CD14-positive monocyte (primary cell): Measurements from ENCODE around the gene ZNF280D. TPM values are rescaled to one million over a fixed set of nuclear protein-coding genes. Genes with fewer than 3 reads are reported as not detected.

Experiments
- DNase-seq, 3 donors: peaks; one replicate each; pipeline ENCODE4 v3.0.0-alpha.2; 2011 to 2022
- H2AFZ ChIP-seq: 2 replicates; pipeline ENCODE4 v1.6.0; 2012; ENCODE audit warnings: mild to moderate bottlenecking, low read depth, low read length, inconsistent platforms; ENCODE audit not compliant: insufficient read depth, poor library complexity, severe bottlenecking
- H3K27ac ChIP-seq, 2 donors: 1 replicate in 1 of 2; 2 replicates in 1 of 2; pipeline ENCODE4 v1.5.1; 2012 to 2013; ENCODE audit warnings: low read length in 2 of 2, control low read depth in 1 of 2, inconsistent platforms in 1 of 2, low read depth in 1 of 2, mild to moderate bottlenecking in 1 of 2
- H3K27me3 ChIP-seq, 2 donors: one replicate each; pipeline versions ENCODE4 v1.6.0 to v1.6.1; 2011 to 2013; ENCODE audit warnings: low read length in 2 of 2; ENCODE audit not compliant: control insufficient read depth in 2 of 2, insufficient read depth in 2 of 2
- H3K36me3 ChIP-seq, 2 donors: replicated peaks in 1 of 2; 1 replicate in 1 of 2; 2 replicates in 1 of 2; pipeline versions ENCODE4 v1.5.1 to v1.6.1; 2012 to 2013; ENCODE audit warnings: low read length in 2 of 2, control low read depth in 1 of 2, inconsistent platforms in 1 of 2, mild to moderate bottlenecking in 1 of 2; ENCODE audit not compliant: insufficient read depth in 2 of 2, control insufficient read depth in 1 of 2
- H3K4me1 ChIP-seq, 2 donors: 1 replicate in 1 of 2; 2 replicates in 1 of 2; pipeline versions ENCODE4 v1.5.1 to v1.6.1; 2012 to 2013; ENCODE audit warnings: low read length in 2 of 2, control low read depth in 1 of 2, inconsistent platforms in 1 of 2, mild to moderate bottlenecking in 1 of 2, moderate library complexity in 1 of 2; ENCODE audit not compliant: insufficient read depth in 2 of 2, control insufficient read depth in 1 of 2
- H3K4me2 ChIP-seq: replicated peaks from 2 replicates; pipeline ENCODE3; 2012; ENCODE audit warnings: low read length, moderate library complexity, mild to moderate bottlenecking; ENCODE audit not compliant: poor library complexity, severe bottlenecking; ENCODE audit errors: extremely low read depth
- H3K4me3 ChIP-seq, 3 experiments: fragments of 200-600 bp in 1 of 3; sonication (generic) in 1 of 3; replicated peaks in 1 of 3; 1 replicate in 2 of 3; 2 replicates in 1 of 3; pipeline ENCODE4 v1.5.1; 2011 to 2013; ENCODE audit warnings: low read length in 3 of 3, mild to moderate bottlenecking in 3 of 3, control low read depth in 2 of 3, low read depth in 2 of 3, inconsistent platforms in 1 of 3, moderate library complexity in 1 of 3
- H3K79me2 ChIP-seq: 2 replicates; pipeline ENCODE4 v1.6.0; 2012; ENCODE audit warnings: mild to moderate bottlenecking, control low read depth, inconsistent platforms, low read length, moderate library complexity; ENCODE audit not compliant: insufficient read depth
- H3K9ac ChIP-seq: 2 replicates; pipeline ENCODE4 v1.6.0; 2017; ENCODE audit warnings: low read length, mild to moderate bottlenecking; ENCODE audit not compliant: insufficient read depth, poor library complexity, severe bottlenecking
- H3K9me3 ChIP-seq, 2 donors: replicated peaks in 1 of 2; 1 replicate in 1 of 2; 2 replicates in 1 of 2; pipeline versions ENCODE4 v1.5.1 to v1.6.1; 2012 to 2013; ENCODE audit warnings: low read length in 2 of 2, control low read depth in 1 of 2; ENCODE audit not compliant: control insufficient read depth in 1 of 2, insufficient read depth in 1 of 2
- H4K20me1 ChIP-seq: 2 replicates; pipeline ENCODE4 v1.6.0; 2012; ENCODE audit warnings: mild to moderate bottlenecking, low read length, control low read depth, moderate library complexity; ENCODE audit not compliant: insufficient read depth
- H3K27ac Mint-ChIP-seq, 7 donors: one replicate each; pipeline ENCODE4 v1.8.0; 2020; ENCODE audit warnings: mild to moderate bottlenecking in 7 of 7, mixed read lengths in 7 of 7, moderate library complexity in 6 of 7, inconsistent platforms in 2 of 7
- H3K27me3 Mint-ChIP-seq, 3 donors: one replicate each; pipeline ENCODE4 v1.8.0; 2021 to 2022; ENCODE audit warnings: low read depth in 3 of 3, mild to moderate bottlenecking in 3 of 3, mixed read lengths in 3 of 3, moderate library complexity in 3 of 3, inconsistent platforms in 1 of 3
- H3K36me3 Mint-ChIP-seq, 2 donors: one replicate each; pipeline ENCODE4 v1.8.0; 2020; ENCODE audit warnings: mixed read lengths in 2 of 2, inconsistent platforms in 1 of 2, mild to moderate bottlenecking in 1 of 2
- H3K4me1 Mint-ChIP-seq: one replicate; pipeline ENCODE4 v1.8.0; 2020; ENCODE audit warnings: mild to moderate bottlenecking, mixed read lengths
- H3K4me3 Mint-ChIP-seq, 2 donors: one replicate each; pipeline ENCODE4 v1.8.0; 2020; ENCODE audit warnings: mild to moderate bottlenecking in 2 of 2, mixed read lengths in 2 of 2, moderate library complexity in 1 of 2
- H3K9me3 Mint-ChIP-seq, 7 donors: one replicate each; pipeline ENCODE4 v1.8.0; 2020 to 2022; ENCODE audit warnings: mixed read lengths in 7 of 7, mild to moderate bottlenecking in 6 of 7, moderate library complexity in 6 of 7, inconsistent platforms in 2 of 7
- CTCF ChIP-seq: fragments of 200-600 bp; IDR thresholded peaks from one replicate; pipeline ENCODE4 v1.8.0; 2022; ENCODE audit warnings: antibody characterized with exemption, mild to moderate bottlenecking
- WGBS: methylation state at CpG from one replicate; pipeline ENCODE4 v1.1.5; 2013; ENCODE audit warnings: missing lambda C conversion rate; ENCODE audit not compliant: insufficient coverage; 5-methylcytosine and 5-hydroxymethylcytosine counted together
- intact Hi-C, 2 donors: fragments of 100-400 bp; cut with micrococcal nuclease; formaldehyde crosslinking; loops; one replicate each; pipeline versions ENCODE4 v1.15.0 to v1.15.1; 2023
- polyA plus RNA-seq, 3 donors: library from polyadenylated mRNA; depleted of rRNA in 1 of 3; unstranded in 2 of 3; stranded (reverse) in 1 of 3; fragments of 300-500 nt in 2 of 3; fragments of >200 nt in 1 of 3; fragmentation: Illumina TruSeq in 2 of 3; gene quantifications; 1 replicate in 2 of 3; 2 replicates in 1 of 3; pipeline ENCODE4 v1.2.3, GENCODE V29; 2012 to 2021

ZNF280D gene
- polyA plus RNA-seq, 3 donors, result 5.1 to 14.2 (median 8.0) TPM

DNA sequence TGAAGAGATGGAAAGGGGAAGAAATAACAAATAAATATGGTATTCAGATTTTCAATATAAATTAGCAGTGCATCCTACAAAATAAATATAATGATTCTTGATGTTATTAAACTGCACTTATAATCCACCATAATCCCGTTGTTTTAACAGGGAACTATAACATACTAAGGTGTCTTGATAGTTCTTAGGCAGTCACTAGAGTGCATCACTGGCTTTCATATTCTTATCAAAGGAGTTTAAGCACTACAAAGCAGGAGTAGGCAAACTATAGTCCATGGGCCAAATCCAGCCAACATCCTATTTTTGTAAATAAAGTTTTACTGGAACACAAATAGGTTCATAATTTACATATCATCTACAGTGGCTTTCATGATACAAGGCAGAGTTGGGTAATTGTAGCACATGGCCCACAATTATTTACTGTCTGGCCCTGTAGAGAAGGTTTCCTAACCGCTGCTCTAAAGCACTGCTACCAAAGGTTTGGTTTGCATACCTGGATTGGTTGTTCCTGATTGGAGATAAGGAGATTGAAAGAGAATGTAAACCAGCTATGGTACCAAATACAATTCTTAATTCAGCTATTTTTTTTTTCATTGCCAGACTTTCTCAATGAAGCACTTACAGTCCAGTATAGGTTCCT is 104.3 kb downstream of the ZNF280D start:
- no CpG with 5 or more reads among the region's 2 CpGs for WGBS
- Histone ChIP-seq H3K4me3 (no peak overlapping the region), H3K79me2 (no peaks in the 10 kb centered on the region), H3K36me3 (peaks cover 9 to 14% of the 10 kb centered on the region in 2 donors), H3K9ac (no peak overlapping the region), H3K27ac (no peak overlapping the region), H4K20me1 (no peaks in the 10 kb centered on the region), H3K9me3 (no peaks in the 10 kb centered on the region), H3K4me2 (no peak overlapping the region), H3K27me3 (no peaks in the 10 kb centered on the region), H3K4me1 (no peaks in the 10 kb centered on the region), H2AFZ (no peak overlapping the region)
- TF ChIP-seq CTCF, result no peak
- no peak for DNase-seq
- Mint-ChIP-seq H3K4me1 (no peaks in the 10 kb centered on the region), H3K27me3 (no peaks in the 10 kb centered on the region), H3K9me3 (no peaks in the 10 kb centered on the region), H3K36me3 (peaks cover 13 to 16% of the 10 kb centered on the region in 2 donors), H3K27ac (no peak overlapping the region), H3K4me3 (no peak overlapping the region)
- intact Hi-C loops, result no loop called here

GRCh38 chr15:56619887-56620286 is 113.4 kb downstream of the ZNF280D start:
- no peaks in the 10 kb centered on the region for H3K79me2 ChIP-seq
- H2AFZ ChIP-seq, result peak overlapping the region; percentile 9
- no peaks in the 10 kb centered on the region for H3K27me3 Mint-ChIP-seq
- H4K20me1 ChIP-seq, result no peaks in the 10 kb centered on the region
- peaks cover 0 to 15% (median 4%) of the 10 kb centered on the region in 7 donors for H3K9me3 Mint-ChIP-seq
- DNase-seq, result peak in 1 of 3 donors; percentile 6
- H3K9me3 ChIP-seq, result no peaks in the 10 kb centered on the region
- peak overlapping the region; percentile 42 to 78 for H3K4me3 Mint-ChIP-seq
- H3K27me3 ChIP-seq, result no peaks in the 10 kb centered on the region
- no peaks in the 10 kb centered on the region for H3K36me3 ChIP-seq
- peak overlapping the region in 1 of 3 experiments; percentile 49 for H3K4me3 ChIP-seq
- TF ChIP-seq CTCF, result no peak
- intact Hi-C loops, result no loop called here
- H3K27ac ChIP-seq, result peak overlapping the region in 1 of 2 donors; percentile 37
- H3K27ac Mint-ChIP-seq, result peak overlapping the region in 2 of 7 donors; percentile 14 to 68
- peaks cover 2 to 5% of the 10 kb centered on the region in 2 donors for H3K36me3 Mint-ChIP-seq
- no peaks in the 10 kb centered on the region for H3K4me1 ChIP-seq
- no peak overlapping the region for H3K9ac ChIP-seq
- peaks cover 10% of the 10 kb centered on the region for H3K4me1 Mint-ChIP-seq
- 91% methylated on average over 1 of the region's 2 CpGs for WGBS
- H3K4me2 ChIP-seq, result peak overlapping the region; percentile 48
